Stimulated activated CD4-positive, alpha-beta T cell treated with anti-CD3 and anti-CD28 coated beads, Interleukin-12 subunit alpha, Interleukin-12 subunit beta, amount 100 ng/mL, for 48 hours (primary cell): Measurements from ENCODE around the gene SCCPDH.

ENCODE experiments used
- DNase-seq, 3 donors: peaks; one replicate each; pipeline ENCODE4 v3.0.0-alpha.2; 2020; ENCODE audit warnings: low read depth in 2 of 3, low spot score in 1 of 3

The SCCPDH gene

DNA sequence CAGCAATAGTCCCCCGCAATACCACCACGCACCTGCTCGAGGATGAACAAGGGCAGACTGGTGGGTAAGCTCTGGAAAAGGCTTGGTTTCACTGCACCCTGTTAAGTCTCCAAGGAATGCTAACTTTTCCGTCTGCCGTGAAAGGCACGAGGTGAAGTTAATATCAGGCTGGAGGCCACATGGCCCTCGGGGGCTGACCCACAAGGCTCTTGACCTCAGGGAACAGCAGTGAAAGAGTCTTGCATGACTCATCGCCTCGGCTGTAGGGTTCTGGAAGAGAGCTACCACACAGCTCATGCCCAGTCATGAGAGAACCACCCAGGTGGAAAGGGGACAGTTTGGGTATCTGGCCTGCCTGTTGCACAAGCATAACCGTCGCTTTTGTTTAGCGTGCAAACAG is 24.7 kb downstream of the SCCPDH start:
- no peak for DNase-seq

DNA sequence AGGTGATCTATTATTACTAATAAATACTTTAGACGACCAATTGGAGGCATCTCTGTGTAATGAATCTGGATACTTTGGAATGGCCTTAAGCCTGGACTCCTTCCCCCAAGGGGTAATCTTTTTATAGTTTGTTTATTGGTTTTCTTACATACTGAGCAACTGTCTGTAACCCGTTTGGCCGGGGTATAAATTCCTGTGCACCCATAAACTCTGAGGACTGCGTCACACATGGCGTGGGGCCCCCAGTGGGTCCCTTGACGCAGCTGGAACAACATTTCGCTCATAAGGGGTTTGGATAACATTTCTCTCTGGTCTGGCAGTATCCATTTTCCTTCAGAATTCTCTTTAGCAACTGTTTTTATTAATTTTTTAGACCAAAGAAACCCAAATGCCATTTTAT is 26.5 kb downstream of the SCCPDH start:
- DNase-seq = no peak

DNA sequence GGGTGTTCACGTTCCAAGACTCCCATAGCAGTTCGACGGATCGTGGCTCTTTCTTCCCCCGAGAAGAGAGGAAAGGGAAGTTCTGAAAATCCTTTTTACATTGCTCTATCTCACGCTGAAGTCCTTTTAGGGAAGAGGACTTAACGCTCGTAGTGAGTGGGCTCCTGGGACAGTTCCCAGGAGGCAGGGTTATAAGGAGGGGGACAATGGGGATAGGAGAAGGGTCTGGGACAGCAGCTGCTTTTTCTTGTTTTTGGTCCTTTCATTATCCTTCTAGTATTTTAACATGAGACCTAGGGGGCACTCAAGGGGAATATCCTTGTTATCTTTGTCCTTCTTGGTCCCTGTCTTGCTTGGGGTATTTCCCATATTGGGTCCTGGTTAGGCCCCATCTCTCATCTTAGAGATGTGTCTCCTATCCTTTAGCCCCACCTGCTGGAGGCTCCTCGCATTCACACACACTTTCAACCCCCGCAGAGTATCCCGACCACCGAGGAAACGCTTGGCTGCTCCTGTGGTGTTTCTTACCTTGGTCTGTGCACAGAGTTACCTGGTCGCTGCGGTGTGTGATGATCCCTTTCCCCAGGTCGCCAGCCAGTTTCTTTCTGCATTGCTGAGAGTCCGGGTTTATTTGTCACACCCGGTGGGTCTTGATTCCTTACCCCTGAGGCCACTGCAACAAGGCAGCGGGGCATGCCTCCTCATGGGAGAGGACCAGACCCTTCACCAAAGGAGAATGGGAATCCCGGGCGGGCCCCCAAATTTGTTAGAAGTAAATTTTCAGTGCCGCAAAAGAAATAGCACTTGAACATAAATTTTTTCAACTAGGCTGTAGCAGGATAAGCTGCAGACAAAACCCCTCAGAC is 29.7 kb downstream of the SCCPDH start:
- DNase-seq = peak; percentile 23 to 63 (median 28)

DNA sequence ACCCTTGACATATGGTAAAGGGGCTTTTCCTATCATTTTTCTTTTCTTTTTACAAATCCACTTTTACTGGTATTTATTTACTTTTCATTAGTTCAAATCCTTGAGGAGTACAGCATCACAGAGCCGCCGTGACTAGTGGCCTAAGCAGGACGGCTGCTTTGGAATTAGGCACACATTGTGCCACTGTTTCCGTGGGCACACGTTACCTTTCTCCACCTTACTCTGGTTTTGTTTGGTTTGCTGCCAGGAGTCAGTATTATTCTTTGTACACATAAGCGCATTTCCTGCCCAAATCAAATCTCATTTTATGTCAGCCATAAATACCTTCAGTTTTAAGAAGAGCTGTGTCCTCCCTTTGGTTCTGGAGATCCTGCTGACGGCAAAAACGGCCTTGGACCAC is 31.2 kb downstream of the SCCPDH start:
- no peak for DNase-seq

DNA sequence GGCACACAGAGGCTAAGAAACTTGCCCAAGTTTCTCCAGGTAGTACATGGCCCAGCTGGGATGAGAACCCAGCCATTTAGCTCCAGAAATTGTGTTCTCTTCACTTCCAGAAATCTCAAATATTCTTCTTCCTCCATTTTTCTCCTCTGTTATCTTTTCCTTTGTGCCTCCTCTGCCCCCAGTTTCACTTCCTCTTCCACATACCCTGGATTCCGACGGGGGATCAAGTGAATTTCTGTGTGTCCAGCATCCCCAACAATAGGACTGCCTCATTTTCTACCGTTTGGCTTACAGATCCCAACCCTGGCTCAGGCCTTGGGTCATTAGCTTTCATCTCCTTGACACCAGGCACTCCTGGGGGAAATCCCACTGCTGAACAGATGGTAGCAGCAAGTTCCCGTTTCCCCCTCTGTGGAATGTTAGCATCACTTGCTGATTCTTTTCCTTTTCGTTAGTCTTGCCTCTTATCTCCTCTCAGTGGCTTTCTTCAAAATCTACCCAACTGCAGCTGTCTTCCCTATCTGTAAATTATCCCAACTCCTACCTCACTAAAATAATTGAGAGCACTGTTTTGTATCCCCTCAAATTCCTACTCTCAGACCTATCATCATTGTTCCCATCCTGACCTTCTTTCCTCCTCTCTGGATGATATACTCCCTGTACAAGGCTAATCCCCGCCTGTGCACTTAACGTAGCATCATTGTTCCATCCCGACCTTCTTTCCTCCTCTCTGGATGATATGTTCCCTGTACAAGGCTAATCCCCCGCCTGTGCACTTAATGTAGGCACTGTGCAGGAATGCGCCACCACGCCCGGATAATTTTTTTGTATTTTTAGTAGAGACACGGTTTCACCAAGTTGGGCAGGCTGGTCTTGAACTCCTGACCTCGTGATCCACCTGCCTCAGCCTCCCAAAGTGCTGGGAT is 36.5 kb downstream of the SCCPDH start:
- DNase-seq = no peak

DNA sequence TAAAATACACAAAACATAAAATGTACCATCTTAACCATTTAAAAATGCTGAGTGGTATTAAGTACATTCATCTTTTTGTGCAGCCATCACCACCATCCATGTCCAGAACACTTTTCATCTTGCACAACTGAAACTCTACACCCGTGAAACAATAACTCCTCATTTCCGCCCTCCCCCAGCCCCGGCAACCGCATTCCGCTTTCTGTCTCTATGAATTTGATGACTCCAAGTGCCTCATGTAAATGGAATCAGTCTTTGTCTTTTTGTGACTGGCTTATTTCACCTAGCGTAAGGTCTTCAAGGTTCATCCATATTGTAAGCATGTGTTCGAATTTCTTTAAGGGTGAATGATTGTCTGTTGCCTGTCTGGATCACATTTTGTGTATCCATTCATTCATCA is 37.2 kb downstream of the SCCPDH start:
- DNase-seq = no peak

DNA sequence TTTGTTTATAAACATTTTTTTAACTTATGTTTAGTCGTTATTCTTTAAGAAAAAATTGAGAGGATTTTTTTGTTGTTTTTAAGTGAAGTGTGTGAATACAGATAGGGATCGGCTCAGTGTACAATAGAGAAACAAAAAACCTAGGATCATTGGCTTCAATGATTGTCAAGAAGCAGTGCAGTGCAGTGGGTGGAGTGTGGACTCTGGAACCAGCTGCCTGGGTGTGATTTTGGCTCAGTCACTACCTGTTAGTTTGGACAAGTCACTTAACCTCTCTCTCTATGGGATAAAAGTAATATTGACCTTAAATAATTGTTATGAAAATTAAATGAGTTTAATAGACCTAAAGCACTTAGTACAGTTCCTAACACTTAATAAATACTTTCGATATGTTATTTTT is 41.3 kb downstream of the SCCPDH start:
- no peak for DNase-seq

DNA sequence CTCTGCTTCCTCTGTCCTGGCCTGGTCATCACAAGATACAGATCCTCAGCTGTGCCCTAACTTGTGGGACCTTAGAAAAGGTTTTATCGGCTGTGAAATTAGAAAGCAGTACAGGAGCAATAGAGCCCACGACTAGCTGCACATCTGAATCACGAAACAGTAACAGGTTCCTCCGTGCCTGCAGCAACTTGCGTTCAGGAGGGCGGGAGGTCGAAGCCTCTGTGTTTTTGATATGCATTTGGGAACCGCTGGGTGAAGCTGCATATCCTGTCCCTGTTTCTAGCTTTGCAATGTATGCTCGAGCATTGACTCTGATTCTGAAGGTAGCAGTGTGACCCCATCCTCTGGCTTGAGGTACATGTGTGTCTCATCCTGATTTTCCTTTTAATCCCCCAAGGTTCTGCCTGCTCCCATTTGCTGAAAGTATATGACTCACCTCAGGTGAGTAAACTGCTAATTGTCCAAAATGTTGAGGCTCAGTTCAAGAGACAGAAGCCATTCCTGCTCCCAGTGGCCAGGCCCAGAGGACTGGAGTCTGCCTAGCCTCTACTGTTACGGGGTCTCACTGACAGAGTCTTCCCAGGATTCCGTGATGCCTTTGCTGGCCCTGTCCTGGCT is 44.3 kb downstream of the SCCPDH start:
- no peak for DNase-seq

DNA sequence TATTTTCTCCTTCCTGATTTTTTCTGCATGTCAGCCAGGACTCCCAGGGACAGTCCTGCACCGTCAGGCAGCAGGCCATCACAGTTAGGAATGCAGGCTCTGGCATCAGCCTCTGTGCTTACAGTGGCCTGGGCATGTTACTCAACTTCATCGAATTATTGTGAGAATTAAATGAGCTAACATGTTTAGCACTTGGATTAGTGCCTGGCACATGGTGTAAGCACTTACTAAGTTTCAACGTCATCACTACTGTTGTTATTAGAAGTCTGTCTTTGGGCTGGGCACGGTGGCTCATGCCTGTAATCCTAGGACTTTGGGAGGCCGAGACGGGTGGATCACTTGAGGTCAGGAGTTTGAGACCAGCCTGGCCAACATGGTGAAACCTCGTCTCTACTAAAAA is 45.1 kb downstream of the SCCPDH start:
- DNase-seq = no peak

DNA sequence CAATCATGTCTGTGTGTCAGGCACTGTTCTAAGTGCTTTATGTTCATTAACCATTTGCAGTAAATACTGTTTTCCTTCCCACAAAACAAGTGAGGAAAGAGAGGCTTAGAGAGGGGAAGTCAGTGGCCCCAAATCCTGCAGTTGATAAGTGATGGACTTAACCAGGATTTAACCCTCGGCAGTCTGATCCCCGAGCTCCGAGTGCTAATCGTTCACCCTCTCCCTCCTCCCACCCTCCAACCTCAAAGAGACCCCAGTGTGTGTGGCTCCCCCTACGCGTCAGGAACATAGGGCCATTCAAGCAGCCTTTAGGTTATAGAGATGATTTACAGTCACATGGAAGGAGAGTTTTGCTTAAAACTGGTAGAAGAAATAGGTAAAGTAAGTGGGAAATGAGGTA is 47.2 kb downstream of the SCCPDH start:
- no peak for DNase-seq

DNA sequence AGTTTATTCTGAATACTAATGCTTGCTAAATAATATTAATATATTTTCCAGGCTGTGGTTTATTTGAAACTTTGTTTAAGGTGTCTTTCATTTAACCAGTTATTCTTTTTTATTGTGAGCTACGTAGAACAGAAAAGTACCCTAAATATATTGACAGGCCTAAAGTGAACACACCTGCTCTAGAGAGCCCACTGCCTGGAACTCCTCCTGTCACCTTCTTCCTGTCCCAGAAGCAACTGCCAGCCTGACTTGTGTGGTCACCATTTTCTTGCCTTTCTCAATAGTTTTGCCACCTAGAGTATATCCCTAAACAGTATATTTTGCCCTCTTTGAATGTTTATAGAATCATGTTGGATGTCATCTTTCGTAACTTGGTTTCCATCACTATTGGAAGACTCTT is 48.5 kb downstream of the SCCPDH start:
- no peak for DNase-seq

DNA sequence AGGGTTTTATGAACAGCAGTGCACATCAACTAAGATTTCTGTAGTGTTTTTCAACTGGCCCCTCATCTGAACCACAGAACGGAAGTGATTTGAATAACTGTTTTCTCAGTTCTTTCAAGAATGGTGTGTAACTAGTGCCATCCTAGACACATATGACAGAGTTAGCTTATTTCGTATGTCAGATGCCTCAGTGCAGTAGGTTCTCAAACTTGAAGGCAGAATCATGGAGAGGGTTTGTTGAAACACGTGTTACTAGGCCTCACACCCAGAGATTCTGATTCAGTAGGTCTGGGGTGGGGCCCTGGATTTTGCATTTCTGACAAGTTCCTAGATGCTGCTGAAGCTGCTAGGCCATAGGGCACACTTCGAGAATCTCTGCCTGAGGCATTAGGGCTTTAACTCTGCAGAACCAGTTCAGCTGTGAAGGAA is 49.0 kb downstream of the SCCPDH start:
- no peak for DNase-seq

DNA sequence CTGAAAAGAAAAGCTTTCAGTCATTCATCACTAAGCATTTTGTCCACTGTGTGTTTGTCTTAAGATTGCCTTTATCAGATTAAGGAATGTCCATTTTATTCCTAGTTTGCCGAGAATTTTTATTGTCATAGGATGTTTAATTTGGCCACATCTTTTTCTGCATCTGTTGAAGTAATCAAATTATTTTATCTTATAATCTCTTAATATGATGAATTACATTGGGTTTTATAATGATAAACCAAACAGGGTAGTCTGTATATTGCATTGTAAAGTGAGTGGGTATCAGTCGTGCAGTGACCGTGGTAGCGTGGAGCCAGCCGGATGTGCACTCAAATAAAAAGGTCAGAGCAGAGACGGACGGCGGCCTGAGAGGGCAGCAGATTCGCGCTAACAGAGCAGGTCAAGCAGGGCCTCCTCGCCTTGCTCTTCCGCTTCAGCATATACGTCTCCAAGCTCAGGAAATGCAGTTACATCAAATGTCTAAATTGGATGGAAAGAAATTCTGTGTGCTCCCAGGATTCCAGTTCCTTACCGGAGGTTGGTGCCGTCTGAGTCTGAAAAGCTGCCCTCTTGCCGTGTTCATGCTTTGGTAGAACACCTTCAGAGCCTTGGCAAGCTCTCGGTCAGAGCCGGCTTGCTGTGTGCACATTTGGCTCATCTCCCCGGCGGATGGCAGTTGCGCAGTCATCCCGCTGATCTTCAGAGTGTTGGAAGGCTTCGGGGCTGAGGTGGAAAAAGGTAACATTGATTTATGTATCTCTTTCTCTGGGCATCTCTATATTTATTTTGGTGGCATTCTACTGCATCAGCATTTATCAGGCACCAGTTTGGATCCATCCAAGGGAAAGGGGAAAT is 51.5 kb downstream of the SCCPDH start:
- DNase-seq = no peak

DNA sequence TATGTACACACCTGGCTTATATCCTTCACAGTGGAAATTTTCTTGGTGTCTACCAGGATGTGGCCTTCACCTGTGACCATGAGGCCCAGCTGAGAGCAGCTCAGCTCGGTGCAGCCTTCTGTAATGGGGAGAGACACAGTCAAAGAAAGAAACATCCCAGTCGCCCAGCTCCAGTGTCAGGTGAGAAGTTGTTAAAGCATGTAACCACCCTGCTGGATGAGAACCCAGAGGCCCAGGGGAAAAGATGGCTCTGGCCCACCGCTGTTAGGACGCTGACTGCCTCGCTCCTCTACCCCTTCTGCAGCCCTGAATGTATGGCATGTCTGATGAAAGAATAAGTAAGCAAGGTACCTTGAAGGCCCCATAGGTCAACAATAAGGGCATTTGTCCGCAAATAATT is 52.7 kb downstream of the SCCPDH start:
- no peak for DNase-seq

DNA sequence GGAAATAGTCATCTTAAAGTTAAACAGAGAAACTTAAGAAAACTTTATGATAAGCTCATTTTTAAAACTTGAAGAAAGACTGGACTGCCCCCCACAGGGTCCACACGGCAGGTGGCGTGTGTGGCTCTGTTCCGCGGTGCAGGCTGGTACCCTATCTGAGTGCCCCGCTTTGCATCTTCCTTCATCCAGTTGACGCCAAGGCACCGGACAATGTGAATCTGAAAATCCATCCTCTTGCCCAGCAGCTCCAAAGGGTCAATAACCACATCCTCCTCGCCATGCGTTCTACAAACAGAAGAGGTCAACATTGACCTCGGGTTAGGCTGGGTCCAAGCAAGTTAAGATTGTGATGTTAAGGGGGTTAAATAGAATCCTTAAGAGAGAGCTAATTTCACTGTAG is 54.5 kb downstream of the SCCPDH start:
- no peak for DNase-seq

DNA sequence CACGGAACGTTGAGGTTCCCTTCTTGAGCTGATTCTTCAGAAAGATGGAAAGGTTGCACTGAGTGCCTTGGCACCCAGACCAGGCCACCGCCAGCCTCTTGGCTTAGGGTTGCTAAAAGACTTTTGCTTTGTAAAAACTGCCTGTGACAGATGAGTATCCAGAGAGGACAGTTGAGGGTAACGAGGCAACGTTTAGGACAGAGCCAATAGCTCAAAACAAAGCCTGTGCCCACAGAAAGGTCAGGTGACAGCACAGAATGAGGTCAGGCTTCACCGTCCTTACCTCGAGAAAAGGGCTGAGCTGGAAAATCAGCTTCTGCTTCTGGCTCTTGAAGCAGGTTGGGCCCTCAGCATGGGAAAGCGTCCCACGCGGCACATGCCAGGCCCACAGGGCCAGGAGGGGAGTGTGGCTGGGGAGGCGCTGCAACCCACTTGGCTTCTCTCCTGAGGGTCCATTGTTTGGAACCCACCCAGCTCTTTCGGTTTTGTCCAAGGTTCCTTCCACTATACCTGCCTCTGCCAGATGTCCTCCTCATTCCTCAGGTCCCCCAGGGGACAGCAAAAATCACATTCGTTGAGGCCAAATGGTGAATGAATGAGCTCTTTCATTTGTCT is 55.5 kb downstream of the SCCPDH start:
- DNase-seq = no peak

DNA sequence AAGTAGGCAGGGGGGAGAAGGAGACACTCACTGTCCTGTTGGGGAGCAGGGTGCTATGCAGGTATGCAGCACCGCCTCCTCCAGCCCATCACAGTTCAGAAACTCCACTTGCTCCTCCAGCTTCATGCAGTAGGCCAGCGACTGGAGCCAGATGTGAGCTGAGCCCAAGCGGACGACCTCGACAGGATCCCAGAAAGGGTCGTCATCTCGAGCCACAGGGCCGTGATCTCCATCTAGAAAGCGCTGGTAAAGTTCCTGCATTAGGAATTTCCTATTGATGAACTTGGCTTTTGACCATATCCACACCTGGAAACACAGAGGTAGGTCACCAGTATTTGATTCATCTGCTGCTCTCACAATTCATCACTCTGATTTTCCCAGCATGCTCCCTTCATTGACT is 56.1 kb downstream of the SCCPDH start:
- DNase-seq = no peak

DNA sequence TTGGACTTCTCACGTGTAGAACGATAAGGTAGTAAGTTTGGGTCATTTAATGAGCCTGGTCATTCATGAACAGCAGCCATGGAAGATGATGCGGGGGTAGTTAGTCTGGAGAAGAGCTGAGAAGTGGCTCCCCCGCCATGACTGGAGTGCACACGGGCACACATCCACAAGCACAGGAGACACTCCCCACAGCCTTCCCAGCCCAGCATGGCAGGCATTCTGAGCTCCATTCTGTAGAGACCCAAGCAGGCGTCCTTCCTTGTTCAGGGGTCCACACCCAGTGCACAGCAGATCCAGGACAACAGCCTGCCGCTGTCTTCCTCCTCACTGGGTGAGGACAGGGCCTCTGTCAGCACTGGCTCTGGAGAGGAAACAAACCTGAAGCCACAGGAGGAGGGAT is 57.0 kb downstream of the SCCPDH start:
- no peak for DNase-seq

DNA sequence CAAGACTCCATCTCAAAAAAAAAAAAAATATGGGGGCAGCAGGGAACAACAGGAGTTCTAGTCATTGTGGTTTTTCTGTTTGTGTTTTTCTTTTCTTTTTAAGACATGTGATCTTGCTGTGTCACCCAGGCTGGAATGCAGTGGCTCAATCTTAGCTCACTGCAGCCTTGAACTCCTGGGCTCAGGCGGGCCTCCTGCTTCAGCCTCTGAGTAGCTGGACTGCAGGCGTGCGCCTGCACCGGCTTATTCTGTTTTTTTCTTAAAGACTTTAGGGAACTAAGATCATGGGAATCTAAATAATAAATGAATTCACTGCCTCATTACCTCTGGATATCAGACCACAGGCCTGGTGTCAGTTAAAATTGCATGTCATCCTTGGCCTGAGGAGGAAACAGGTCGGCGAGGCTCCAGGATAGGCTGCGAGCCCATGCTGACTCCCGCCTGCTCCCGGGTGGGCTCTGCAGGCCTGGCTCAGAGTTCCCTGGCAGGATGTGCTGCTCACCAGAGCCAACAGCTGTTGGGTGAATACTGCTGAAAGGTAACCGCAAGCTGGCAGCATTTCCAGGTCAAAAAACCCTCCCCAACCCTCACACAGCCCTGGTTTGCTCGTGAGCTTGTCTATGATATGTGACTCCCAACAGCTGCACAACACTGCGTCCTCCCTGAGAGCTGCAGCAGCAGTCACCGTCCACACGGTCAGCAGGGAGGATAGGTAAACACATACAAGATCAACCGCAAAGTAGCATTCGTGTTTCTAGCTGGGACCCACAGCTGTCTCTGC is 58.1 kb downstream of the SCCPDH start:
- DNase-seq = no peak
